HEK293 (cell line): ENCODE results near the gene SLC38A7.

Experiments used
- GFI1B ChIP-seq: fragments of 450-650 bp; formaldehyde crosslinking; IDR thresholded peaks from 2 replicates; pipeline ENCODE4 v1.5.1; 2016; ENCODE audit warnings: missing biosample characterization, missing genetic modification characterization
- HOXC10 ChIP-seq: sonication (generic); formaldehyde crosslinking; IDR thresholded peaks from 2 replicates; pipeline ENCODE4 v1.8.1; 2023; ENCODE audit warnings: mild to moderate bottlenecking, missing genetic modification reagents
- KLF10 ChIP-seq: fragments of 450-650 bp; IDR thresholded peaks from 2 replicates; pipeline ENCODE4 v1.5.1; 2018; ENCODE audit warnings: missing biosample characterization, mild to moderate bottlenecking, missing genetic modification characterization
- KLF16 ChIP-seq: fragments of 450-650 bp; formaldehyde crosslinking; IDR thresholded peaks from 2 replicates; pipeline ENCODE4 v1.5.1; 2017; ENCODE audit warnings: missing biosample characterization, missing genetic modification characterization
- KLF8 ChIP-seq: fragments of 450-650 bp; formaldehyde crosslinking; IDR thresholded peaks from 2 replicates; pipeline ENCODE4 v1.5.1; 2016; ENCODE audit warnings: missing biosample characterization, missing genetic modification characterization
- TRIM28 ChIP-seq: IDR thresholded peaks from 2 replicates; pipeline ENCODE4 v1.6.1; 2011; ENCODE audit warnings: low read length, control low read depth, borderline replicate concordance
- ZBTB20 ChIP-seq: fragments of 450-650 bp; formaldehyde crosslinking; IDR thresholded peaks from 2 replicates; pipeline ENCODE4 v1.5.1; 2016; ENCODE audit warnings: missing biosample characterization, missing genetic modification characterization
- ZNF155 ChIP-seq: fragments of 450-650 bp; formaldehyde crosslinking; IDR thresholded peaks from 2 replicates; pipeline ENCODE4 v1.5.1; 2016; ENCODE audit warnings: missing biosample characterization, missing genetic modification characterization
- ZNF175 ChIP-seq: fragments of 450-650 bp; formaldehyde crosslinking; IDR thresholded peaks from 2 replicates; pipeline ENCODE4 v1.5.1; 2016; ENCODE audit warnings: missing biosample characterization, missing genetic modification characterization
- ZNF184 ChIP-seq: fragments of 450-650 bp; IDR thresholded peaks from 2 replicates; pipeline ENCODE4 v1.5.1; 2018; ENCODE audit warnings: missing biosample characterization, mild to moderate bottlenecking, missing genetic modification characterization
- ZNF335 ChIP-seq: fragments of 450-650 bp; formaldehyde crosslinking; conservative IDR thresholded peaks from 2 replicates; pipeline ENCODE4 v1.5.1; 2016; ENCODE audit warnings: missing biosample characterization, missing genetic modification characterization
- ZNF473 ChIP-seq: fragments of 450-650 bp; formaldehyde crosslinking; IDR thresholded peaks from 2 replicates; pipeline ENCODE4 v1.5.1; 2017; ENCODE audit warnings: missing biosample characterization, missing genetic modification characterization
- ZNF529 ChIP-seq: fragments of 450-650 bp; formaldehyde crosslinking; IDR thresholded peaks from 2 replicates; pipeline ENCODE4 v1.5.1; 2017; ENCODE audit warnings: missing genetic modification characterization, missing biosample characterization; ENCODE audit not compliant: insufficient replicate concordance
- ZNF548 ChIP-seq: fragments of 450-650 bp; formaldehyde crosslinking; IDR thresholded peaks from 2 replicates; pipeline ENCODE4 v1.5.1; 2016; ENCODE audit warnings: missing biosample characterization, missing genetic modification characterization
- ZNF596 ChIP-seq: fragments of 450-650 bp; IDR thresholded peaks from 2 replicates; pipeline ENCODE4 v1.5.0; 2018; ENCODE audit warnings: missing biosample characterization, mild to moderate bottlenecking, missing genetic modification characterization, moderate library complexity
- ZNF658 ChIP-seq: fragments of 450-650 bp; formaldehyde crosslinking; IDR thresholded peaks from 2 replicates; pipeline ENCODE4; 2016; ENCODE audit warnings: missing biosample characterization, missing genetic modification characterization
- ZNF677 ChIP-seq: fragments of 450-650 bp; IDR thresholded peaks from 2 replicates; pipeline ENCODE4 v1.5.0; 2018; ENCODE audit warnings: missing biosample characterization, mild to moderate bottlenecking, missing genetic modification characterization, moderate library complexity
- ZNF707 ChIP-seq: fragments of 450-650 bp; formaldehyde crosslinking; IDR thresholded peaks from 2 replicates; pipeline ENCODE4 v1.5.1; 2016; ENCODE audit warnings: missing biosample characterization, missing genetic modification characterization
- ZNF76 ChIP-seq: fragments of 450-650 bp; formaldehyde crosslinking; IDR thresholded peaks from 2 replicates; pipeline ENCODE4; 2016; ENCODE audit warnings: low read depth, missing biosample characterization, missing genetic modification characterization, borderline replicate concordance
- ZNF785 ChIP-seq: fragments of 450-650 bp; formaldehyde crosslinking; IDR thresholded peaks from 2 replicates; pipeline ENCODE4 v1.5.1; 2016; ENCODE audit warnings: missing biosample characterization, missing genetic modification characterization
- ZNF791 ChIP-seq: fragments of 450-650 bp; formaldehyde crosslinking; IDR thresholded peaks from 2 replicates; pipeline ENCODE4 v1.5.1; 2016; ENCODE audit warnings: missing biosample characterization, missing genetic modification characterization
- ZSCAN16 ChIP-seq: fragments of 450-650 bp; formaldehyde crosslinking; IDR thresholded peaks from 2 replicates; pipeline ENCODE4 v1.5.1; 2016; ENCODE audit warnings: missing biosample characterization, missing genetic modification characterization
- TF ChIP-seq, protein P1 (sequence below): fragments of 450-650 bp; formaldehyde crosslinking; IDR thresholded peaks from 2 replicates; pipeline ENCODE4 v1.5.1; 2016; ENCODE audit warnings: missing biosample characterization, missing genetic modification characterization
- TF ChIP-seq, protein P2 (sequence below): fragments of 450-650 bp; formaldehyde crosslinking; IDR thresholded peaks from 2 replicates; pipeline ENCODE4 v1.5.1; 2016; ENCODE audit warnings: missing biosample characterization, missing genetic modification characterization, low read depth
- TF ChIP-seq, protein P3 (sequence below): fragments of 450-650 bp; formaldehyde crosslinking; IDR thresholded peaks from 2 replicates; pipeline ENCODE4 v1.5.1; 2016; ENCODE audit warnings: missing biosample characterization, missing genetic modification characterization
- TF ChIP-seq, protein P4 (sequence below): fragments of 450-650 bp; formaldehyde crosslinking; conservative IDR thresholded peaks from 2 replicates; pipeline ENCODE4 v1.5.1; 2016; ENCODE audit warnings: low read depth, missing biosample characterization, missing genetic modification characterization
- TF ChIP-seq, protein P5 (sequence below): fragments of 450-650 bp; formaldehyde crosslinking; IDR thresholded peaks from 2 replicates; pipeline ENCODE4; 2016; ENCODE audit warnings: missing biosample characterization, missing genetic modification characterization
- TF ChIP-seq, protein P6 (sequence below): sonication (generic); formaldehyde crosslinking; IDR thresholded peaks from 2 replicates; pipeline ENCODE4 v1.8.1; 2022; ENCODE audit warnings: mild to moderate bottlenecking, moderate library complexity, missing genetic modification reagents

SLC38A7 gene

DNA sequence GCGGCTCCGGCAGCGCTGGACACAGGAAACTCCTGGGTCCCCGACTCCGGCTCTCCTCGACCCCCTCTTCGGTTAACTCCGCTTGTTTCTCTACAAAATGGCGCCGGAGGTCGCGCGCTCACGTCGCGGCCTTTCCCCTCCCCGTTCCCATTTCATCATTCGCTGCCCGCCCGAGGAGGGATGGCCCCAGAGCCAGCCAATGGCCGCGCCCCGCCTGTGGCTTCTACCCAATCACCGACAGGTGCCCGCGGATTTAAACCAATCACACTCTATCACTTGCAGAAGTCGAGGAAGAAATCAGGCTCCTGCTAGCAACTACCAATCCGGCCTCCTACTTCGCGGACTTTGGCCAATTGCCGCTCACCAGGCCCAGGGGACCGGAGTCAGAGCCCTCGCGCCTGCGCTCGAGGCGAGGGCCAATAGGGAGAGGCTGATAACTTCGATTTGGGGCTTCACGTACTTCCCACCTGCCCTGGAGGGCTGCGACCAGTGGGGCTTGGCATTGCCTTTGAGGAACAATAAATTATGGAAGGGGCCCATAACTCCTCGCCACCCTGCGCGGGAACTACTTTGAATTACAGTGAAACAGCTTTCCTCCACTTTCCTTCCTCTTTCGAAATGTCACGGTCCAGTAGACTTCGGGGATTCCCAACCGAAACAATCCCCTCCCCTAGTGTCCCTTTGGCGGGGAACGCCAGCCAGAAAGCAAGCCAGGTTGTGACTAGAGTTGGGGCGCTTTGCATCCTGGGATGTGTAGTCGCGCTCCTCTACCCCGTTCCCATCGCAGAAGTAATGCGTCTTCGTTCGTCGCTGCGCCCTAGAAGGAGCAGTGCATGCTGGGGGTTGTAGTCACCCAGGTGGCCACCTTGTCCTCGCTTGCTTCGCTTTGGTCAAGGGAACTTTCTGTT is 54.6 kb downstream of the SLC38A7 start, which contains the start of gene CNOT1 (continued):
- TF ChIP-seq ZNF184 (tag by site-specific recombination) (no peak), ZNF175 (tag by site-specific recombination) (no peak), KLF16 (tag by site-specific recombination) (peak; percentile 40; the same call in 1 of the 2 replicates), ZSCAN16 (no peak), ZNF707 (tag by site-specific recombination) (no peak), ZNF155 (tag by site-specific recombination) (no peak), GFI1B (tag by site-specific recombination) (0 out of 2 replicates have a peak, but pooled peaks have one; percentile 2), ZNF473 (tag by site-specific recombination) (no peak), ZNF76 (tag by site-specific recombination) (peak; percentile 96), KLF10 (tag by site-specific recombination) (peak; percentile 18; the same call in 1 of the 2 replicates), ZNF529 (tag by site-specific recombination) (no peak), ZNF596 (tag by site-specific recombination) (no peak), ZNF548 (tag by site-specific recombination) (no peak), ZNF658 (tag by site-specific recombination) (no peak), ZNF677 (no peak), ZNF791 (tag by site-specific recombination) (no peak), KLF8 (no peak), ZNF785 (tag by site-specific recombination) (no peak), HOXC10 (CRISPR knock-in tag) (no peak), ZNF335 (tag by site-specific recombination) (peak; percentile 100), TRIM28 (no peak), ZBTB20 (tag by site-specific recombination) (peak; percentile 89)
- TF ChIP-seq, protein P1, sequence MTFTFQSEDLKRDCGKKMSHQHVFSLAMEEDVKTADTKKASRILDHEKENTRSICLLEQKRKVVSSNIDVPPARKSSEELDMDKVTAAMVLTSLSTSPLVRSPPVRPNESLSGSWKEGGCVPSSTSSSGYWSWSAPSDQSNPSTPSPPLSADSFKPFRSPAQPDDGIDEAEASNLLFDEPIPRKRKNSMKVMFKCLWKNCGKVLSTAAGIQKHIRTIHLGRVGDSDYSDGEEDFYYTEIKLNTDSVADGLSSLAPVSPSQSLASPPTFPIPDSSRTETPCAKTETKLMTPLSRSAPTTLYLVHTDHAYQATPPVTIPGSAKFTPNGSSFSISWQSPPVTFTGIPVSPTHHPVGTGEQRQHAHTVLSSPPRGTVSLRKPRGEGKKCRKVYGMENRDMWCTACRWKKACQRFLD, result no peak
- TF ChIP-seq, protein P2, sequence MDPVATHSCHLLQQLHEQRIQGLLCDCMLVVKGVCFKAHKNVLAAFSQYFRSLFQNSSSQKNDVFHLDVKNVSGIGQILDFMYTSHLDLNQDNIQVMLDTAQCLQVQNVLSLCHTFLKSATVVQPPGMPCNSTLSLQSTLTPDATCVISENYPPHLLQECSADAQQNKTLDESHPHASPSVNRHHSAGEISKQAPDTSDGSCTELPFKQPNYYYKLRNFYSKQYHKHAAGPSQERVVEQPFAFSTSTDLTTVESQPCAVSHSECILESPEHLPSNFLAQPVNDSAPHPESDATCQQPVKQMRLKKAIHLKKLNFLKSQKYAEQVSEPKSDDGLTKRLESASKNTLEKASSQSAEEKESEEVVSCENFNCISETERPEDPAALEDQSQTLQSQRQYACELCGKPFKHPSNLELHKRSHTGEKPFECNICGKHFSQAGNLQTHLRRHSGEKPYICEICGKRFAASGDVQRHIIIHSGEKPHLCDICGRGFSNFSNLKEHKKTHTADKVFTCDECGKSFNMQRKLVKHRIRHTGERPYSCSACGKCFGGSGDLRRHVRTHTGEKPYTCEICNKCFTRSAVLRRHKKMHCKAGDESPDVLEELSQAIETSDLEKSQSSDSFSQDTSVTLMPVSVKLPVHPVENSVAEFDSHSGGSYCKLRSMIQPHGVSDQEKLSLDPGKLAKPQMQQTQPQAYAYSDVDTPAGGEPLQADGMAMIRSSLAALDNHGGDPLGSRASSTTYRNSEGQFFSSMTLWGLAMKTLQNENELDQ, result no peak
- TF ChIP-seq, protein P3, sequence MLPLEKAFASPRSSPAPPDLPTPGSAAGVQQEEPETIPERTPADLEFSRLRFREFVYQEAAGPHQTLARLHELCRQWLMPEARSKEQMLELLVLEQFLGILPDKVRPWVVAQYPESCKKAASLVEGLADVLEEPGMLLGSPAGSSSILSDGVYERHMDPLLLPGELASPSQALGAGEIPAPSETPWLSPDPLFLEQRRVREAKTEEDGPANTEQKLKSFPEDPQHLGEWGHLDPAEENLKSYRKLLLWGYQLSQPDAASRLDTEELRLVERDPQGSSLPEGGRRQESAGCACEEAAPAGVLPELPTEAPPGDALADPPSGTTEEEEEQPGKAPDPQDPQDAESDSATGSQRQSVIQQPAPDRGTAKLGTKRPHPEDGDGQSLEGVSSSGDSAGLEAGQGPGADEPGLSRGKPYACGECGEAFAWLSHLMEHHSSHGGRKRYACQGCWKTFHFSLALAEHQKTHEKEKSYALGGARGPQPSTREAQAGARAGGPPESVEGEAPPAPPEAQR (tag by site-specific recombination), result no peak
- TF ChIP-seq, protein P4, sequence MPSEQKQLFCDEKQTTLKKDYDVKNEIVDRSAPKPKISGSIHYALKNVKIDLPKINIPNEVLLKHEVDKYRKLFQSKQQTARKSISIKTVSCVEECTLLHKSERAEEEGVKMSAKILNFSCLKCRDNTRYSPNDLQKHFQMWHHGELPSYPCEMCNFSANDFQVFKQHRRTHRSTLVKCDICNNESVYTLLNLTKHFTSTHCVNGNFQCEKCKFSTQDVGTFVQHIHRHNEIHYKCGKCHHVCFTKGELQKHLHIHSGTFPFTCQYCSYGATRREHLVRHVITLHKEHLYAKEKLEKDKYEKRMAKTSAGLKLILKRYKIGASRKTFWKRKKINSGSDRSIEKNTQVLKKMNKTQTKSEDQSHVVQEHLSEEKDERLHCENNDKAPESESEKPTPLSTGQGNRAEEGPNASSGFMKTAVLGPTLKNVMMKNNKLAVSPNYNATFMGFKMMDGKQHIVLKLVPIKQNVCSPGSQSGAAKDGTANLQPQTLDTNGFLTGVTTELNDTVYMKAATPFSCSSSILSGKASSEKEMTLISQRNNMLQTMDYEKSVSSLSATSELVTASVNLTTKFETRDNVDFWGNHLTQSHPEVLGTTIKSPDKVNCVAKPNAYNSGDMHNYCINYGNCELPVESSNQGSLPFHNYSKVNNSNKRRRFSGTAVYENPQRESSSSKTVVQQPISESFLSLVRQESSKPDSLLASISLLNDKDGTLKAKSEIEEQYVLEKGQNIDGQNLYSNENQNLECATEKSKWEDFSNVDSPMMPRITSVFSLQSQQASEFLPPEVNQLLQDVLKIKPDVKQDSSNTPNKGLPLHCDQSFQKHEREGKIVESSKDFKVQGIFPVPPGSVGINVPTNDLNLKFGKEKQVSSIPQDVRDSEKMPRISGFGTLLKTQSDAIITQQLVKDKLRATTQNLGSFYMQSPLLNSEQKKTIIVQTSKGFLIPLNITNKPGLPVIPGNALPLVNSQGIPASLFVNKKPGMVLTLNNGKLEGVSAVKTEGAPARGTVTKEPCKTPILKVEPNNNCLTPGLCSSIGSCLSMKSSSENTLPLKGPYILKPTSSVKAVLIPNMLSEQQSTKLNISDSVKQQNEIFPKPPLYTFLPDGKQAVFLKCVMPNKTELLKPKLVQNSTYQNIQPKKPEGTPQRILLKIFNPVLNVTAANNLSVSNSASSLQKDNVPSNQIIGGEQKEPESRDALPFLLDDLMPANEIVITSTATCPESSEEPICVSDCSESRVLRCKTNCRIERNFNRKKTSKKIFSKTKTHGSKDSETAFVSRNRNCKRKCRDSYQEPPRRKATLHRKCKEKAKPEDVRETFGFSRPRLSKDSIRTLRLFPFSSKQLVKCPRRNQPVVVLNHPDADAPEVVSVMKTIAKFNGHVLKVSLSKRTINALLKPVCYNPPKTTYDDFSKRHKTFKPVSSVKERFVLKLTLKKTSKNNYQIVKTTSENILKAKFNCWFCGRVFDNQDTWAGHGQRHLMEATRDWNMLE (tag by site-specific recombination), result no peak
- TF ChIP-seq, protein P5, sequence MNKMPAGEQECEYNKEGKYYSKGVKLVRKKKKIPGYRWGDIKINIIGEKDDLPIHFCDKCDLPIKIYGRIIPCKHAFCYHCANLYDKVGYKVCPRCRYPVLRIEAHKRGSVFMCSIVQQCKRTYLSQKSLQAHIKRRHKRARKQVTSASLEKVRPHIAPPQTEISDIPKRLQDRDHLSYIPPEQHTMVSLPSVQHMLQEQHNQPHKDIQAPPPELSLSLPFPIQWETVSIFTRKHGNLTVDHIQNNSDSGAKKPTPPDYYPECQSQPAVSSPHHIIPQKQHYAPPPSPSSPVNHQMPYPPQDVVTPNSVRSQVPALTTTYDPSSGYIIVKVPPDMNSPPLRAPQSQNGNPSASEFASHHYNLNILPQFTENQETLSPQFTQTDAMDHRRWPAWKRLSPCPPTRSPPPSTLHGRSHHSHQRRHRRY (tag by site-specific recombination), result no peak
- TF ChIP-seq, protein P6, sequence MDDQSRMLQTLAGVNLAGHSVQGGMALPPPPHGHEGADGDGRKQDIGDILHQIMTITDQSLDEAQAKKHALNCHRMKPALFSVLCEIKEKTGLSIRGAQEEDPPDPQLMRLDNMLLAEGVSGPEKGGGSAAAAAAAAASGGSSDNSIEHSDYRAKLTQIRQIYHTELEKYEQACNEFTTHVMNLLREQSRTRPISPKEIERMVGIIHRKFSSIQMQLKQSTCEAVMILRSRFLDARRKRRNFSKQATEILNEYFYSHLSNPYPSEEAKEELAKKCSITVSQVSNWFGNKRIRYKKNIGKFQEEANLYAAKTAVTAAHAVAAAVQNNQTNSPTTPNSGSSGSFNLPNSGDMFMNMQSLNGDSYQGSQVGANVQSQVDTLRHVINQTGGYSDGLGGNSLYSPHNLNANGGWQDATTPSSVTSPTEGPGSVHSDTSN (CRISPR knock-in tag), result no peak
